GM12873 (cell line): ENCODE results near the gene PRRC2B.

Source experiments
- TF ChIP-seq, protein P1 (sequence below): IDR thresholded peaks from 2 replicates; pipeline ENCODE4 v1.5.1; 2012; ENCODE audit warnings: low read depth, mild to moderate bottlenecking, moderate library complexity, low read length, control low read depth; ENCODE audit not compliant: insufficient read depth; ENCODE audit errors: missing control alignments

The PRRC2B gene

DNA sequence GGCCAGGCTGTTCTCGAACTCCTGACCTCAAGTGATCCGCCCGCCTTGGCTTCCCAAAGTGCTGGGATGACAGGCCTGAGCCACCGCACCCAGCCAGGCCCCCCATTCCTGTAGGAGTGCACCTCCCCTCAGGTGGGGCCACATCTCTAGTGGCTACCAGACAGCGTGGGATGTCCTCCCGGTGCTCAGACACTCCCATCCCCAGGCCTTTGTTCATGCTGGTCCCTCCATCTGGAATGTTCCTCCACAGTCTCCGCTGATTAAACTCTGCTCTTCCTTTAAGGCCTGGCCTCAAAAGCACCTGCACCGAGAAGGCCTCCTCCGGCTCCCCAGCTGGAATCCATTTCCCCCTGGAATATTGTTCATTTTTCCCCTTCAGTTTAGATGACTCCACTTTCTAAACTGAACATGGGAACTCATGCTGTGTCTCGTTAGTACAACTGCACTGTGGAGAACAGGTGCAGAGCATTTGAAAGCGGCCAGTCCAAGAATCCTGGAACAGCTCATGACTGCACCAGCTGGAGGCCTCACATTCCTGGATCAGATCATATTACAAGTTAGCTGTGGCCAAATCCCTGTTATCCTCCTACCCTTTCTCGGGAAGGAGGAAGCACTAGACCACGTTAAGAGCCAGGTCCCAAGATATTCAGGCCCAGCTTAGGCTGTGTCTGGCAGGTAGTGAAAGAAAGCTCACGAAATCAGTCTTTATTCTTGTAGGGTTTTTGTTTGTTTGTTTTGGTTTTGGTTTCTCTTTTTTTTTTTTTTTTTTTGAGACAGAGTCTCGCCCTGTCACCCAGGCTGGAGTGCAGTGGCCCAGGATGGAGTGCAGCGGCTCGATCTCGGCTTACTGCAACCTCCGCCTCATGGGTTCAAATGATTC, 10.8 kb upstream of the PRRC2B start:
- TF ChIP-seq, protein P1, sequence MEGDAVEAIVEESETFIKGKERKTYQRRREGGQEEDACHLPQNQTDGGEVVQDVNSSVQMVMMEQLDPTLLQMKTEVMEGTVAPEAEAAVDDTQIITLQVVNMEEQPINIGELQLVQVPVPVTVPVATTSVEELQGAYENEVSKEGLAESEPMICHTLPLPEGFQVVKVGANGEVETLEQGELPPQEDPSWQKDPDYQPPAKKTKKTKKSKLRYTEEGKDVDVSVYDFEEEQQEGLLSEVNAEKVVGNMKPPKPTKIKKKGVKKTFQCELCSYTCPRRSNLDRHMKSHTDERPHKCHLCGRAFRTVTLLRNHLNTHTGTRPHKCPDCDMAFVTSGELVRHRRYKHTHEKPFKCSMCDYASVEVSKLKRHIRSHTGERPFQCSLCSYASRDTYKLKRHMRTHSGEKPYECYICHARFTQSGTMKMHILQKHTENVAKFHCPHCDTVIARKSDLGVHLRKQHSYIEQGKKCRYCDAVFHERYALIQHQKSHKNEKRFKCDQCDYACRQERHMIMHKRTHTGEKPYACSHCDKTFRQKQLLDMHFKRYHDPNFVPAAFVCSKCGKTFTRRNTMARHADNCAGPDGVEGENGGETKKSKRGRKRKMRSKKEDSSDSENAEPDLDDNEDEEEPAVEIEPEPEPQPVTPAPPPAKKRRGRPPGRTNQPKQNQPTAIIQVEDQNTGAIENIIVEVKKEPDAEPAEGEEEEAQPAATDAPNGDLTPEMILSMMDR, result no peak

GRCh38 chr9:131385296-131385695, 8.6 kb upstream of the PRRC2B start:
- TF ChIP-seq, protein P1, result no peak

DNA sequence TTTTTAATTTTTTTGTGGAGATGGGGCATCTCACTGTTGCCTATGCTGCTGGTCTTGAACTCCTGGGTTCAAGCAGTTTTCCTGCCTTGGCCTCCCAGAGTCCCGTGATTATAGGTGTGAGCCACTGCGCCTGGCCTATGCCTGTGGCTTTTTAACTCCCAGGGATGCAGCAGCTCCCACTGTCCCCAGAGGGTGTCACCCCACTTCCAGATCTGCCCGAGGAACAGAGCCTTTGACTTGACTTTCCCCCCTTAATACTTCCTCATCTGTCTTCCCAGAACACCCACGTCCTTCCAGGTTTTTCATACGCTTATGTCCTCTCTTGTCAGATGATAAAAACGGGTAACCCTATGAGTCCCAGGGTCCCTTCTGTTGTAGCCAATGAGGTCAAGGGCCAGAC, 7.6 kb upstream of the PRRC2B start:
- TF ChIP-seq, protein P1, result no peak

DNA sequence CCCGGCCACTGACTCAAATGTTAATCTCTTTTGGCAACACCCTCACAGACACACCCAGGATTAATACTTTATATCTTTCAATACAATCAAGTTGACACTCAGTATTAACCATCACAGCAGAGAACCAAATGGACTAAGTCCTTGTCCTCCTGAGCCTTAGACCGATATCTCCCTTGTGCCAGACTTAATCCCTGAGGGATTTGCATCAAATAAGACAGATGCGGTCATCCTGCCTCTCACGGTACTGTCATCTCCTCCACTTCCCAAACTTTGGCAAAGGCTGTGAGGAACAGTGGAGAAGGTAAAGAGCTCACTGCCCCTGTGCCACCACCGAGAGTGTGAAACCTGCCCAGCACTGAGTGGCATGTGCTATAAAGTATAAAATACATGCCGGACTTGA, 6.5 kb upstream of the PRRC2B start:
- TF ChIP-seq, protein P1, result no peak

- TF ChIP-seq, protein P1, result no peak
Observed at GRCh38 chr9:131391020-131391419, 2.9 kb upstream of the PRRC2B start.

- TF ChIP-seq, protein P1, result no peak
Observed at GRCh38 chr9:131391504-131391903, 2.4 kb upstream of the PRRC2B start.

DNA sequence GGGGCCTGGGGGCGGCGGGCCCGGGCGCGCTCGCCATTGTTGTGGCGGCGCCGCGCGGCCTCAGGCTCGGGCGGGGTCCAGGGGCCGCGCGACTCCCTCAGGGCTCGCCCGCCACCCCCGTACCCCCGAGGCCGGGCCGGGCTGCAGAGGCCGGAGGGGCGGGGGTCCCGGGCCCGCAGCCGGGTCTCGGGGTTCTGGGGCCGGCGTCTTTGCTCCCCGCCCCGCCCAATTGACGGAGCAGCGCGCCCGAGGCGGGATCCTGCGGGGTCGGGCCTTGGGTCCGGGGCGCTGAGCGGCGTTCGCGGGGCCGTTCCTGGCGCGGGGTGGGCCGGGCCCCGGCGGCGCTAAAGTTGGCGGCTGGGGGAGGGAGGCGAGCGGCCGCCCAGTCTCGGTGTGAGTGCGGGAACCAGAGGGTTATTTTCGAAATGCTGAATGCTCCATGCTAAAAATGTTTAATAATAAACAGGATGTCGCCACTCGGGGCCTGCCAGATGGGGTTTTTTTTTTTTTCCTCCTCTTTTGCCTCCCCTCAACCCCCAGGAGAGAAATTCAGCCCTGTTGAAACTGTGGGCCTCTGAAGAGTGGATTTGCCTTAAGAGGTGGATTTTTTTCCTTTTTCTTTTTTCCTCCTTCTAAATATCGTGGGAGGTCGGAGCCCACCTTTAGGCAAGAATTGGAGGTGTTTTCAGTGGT, 724 bp downstream of the PRRC2B start:
- TF ChIP-seq, protein P1, result no peak
